Neural cell (in vitro differentiated cells): Measurements from ENCODE around the gene MYO18A. TPM values are rescaled to one million over a fixed set of nuclear protein-coding genes. Genes with fewer than 3 reads are reported as not detected.

Experiments used
- H2AFZ ChIP-seq: fragments of 200-600, 300-800 bp; sonication (generic), shearing (Covaris generic); 2 replicates; pipeline ENCODE4 v1.6.0; 2014; ENCODE audit warnings: low read depth, mild to moderate bottlenecking, antibody characterized with exemption, low read length, moderate library complexity
- H3F3A ChIP-seq: fragments of 200-600 bp; shearing (Covaris generic); 2 replicates; pipeline ENCODE4 v1.6.1; 2016; ENCODE audit warnings: mild to moderate bottlenecking, moderate library complexity, mixed read lengths, antibody characterized with exemption, low read length; ENCODE audit not compliant: insufficient read depth, poor library complexity, severe bottlenecking
- H3K27ac ChIP-seq: fragments of 200-600, 300-800 bp; sonication (generic), shearing (Covaris generic); 2 replicates; pipeline ENCODE4 v1.5.1; 2014; ENCODE audit warnings: mild to moderate bottlenecking, low read length, moderate library complexity
- H3K27me3 ChIP-seq: fragments of 300-800, 200-600 bp; sonication (generic), shearing (Covaris generic); 2 replicates; pipeline ENCODE4 v1.6.0; 2014; ENCODE audit warnings: mild to moderate bottlenecking, low read depth, low read length, moderate library complexity; ENCODE audit not compliant: insufficient read depth
- H3K36me3 ChIP-seq: fragments of 300-800, 200-600 bp; sonication (generic), shearing (Covaris generic); 2 replicates; pipeline ENCODE4 v1.5.1; 2014; ENCODE audit warnings: mild to moderate bottlenecking, antibody characterized with exemption, low read length, moderate library complexity; ENCODE audit not compliant: insufficient read depth
- H3K4me2 ChIP-seq: fragments of 300-800, 200-600 bp; sonication (generic), shearing (Covaris generic); 2 replicates; pipeline ENCODE4 v1.6.0; 2014; ENCODE audit warnings: mild to moderate bottlenecking, low read length
- H3K4me3 ChIP-seq: fragments of 300-800, 200-600 bp; sonication (generic), shearing (Covaris generic); 2 replicates; pipeline ENCODE4 v1.5.1; 2014; ENCODE audit warnings: mild to moderate bottlenecking, low read length, moderate library complexity
- H3K79me2 ChIP-seq: fragments of 200-600 bp; shearing (Covaris generic); replicated peaks from 2 replicates; pipeline ENCODE4 v1.6.0; 2014; ENCODE audit warnings: mild to moderate bottlenecking, low read length, moderate library complexity; ENCODE audit not compliant: insufficient read depth
- H3K9ac ChIP-seq: fragments of 300-800, 200-600 bp; sonication (generic), shearing (Covaris generic); 2 replicates; pipeline ENCODE4 v1.6.1; 2016; ENCODE audit warnings: mild to moderate bottlenecking, low read length, mixed read lengths
- H3K9me2 ChIP-seq: fragments of 200-600 bp; shearing (Covaris generic); 2 replicates; pipeline ENCODE4 v1.6.1; 2016; ENCODE audit warnings: mild to moderate bottlenecking, low read length, mixed read lengths; ENCODE audit not compliant: insufficient read depth
- H3K9me3 ChIP-seq: fragments of 200-600, 300-800 bp; sonication (generic), shearing (Covaris generic); 2 replicates; pipeline ENCODE4 v1.6.1; 2016; ENCODE audit warnings: mild to moderate bottlenecking, mixed run types, low read length, moderate library complexity, mixed read lengths
- H4K20me1 ChIP-seq: fragments of 200-600 bp; shearing (Covaris generic); 2 replicates; pipeline ENCODE4 v1.6.1; 2016; ENCODE audit warnings: mild to moderate bottlenecking, mixed run types; ENCODE audit not compliant: insufficient read depth
- CTCF ChIP-seq: fragments of 450-650 bp; IDR thresholded peaks from 2 replicates; pipeline ENCODE4 v1.5.1; 2014; ENCODE audit warnings: antibody characterized with exemption, mild to moderate bottlenecking, moderate library complexity; ENCODE audit not compliant: poor library complexity, severe bottlenecking
- EP300 ChIP-seq: fragments of 450-650 bp; conservative IDR thresholded peaks from 2 replicates; pipeline ENCODE4 v1.6.1; 2014; ENCODE audit warnings: antibody characterized with exemption, mild to moderate bottlenecking, moderate library complexity; ENCODE audit not compliant: poor library complexity, severe bottlenecking
- EZH2 ChIP-seq: fragments of 200-600, 300-800 bp; shearing (Covaris generic), sonication (generic); IDR thresholded peaks from 2 replicates; pipeline ENCODE4 v1.6.1; 2014; ENCODE audit warnings: antibody characterized with exemption, low read length, borderline replicate concordance, mild to moderate bottlenecking; ENCODE audit not compliant: insufficient read depth, poor library complexity, severe bottlenecking
- MXI1 ChIP-seq: fragments of 450-650 bp; conservative IDR thresholded peaks from 2 replicates; pipeline ENCODE4 v1.6.1; 2014; ENCODE audit warnings: antibody characterized with exemption, mild to moderate bottlenecking; ENCODE audit not compliant: poor library complexity, severe bottlenecking
- POLR2AphosphoS5 ChIP-seq: IDR thresholded peaks from 2 replicates; pipeline ENCODE4 v1.6.1; 2012
- RAD21 ChIP-seq: fragments of 450-650 bp; conservative IDR thresholded peaks from 2 replicates; pipeline ENCODE4 v1.6.1; 2014; ENCODE audit warnings: antibody characterized with exemption, mild to moderate bottlenecking, moderate library complexity
- REST ChIP-seq: IDR thresholded peaks from 2 replicates; pipeline ENCODE4 v1.6.1; 2012; ENCODE audit warnings: borderline replicate concordance
- SMC3 ChIP-seq: fragments of 450-650 bp; conservative IDR thresholded peaks from 2 replicates; pipeline ENCODE4 v1.6.1; 2014; ENCODE audit warnings: antibody characterized with exemption, mild to moderate bottlenecking, moderate library complexity; ENCODE audit not compliant: poor library complexity
- TAF1 ChIP-seq: IDR thresholded peaks from 2 replicates; pipeline ENCODE4 v1.6.1; 2012; ENCODE audit warnings: low read depth
- polyA plus RNA-seq: library from polyadenylated mRNA; depleted of rRNA; stranded (reverse); fragments of >200 nt; gene quantifications from 2 replicates; pipeline ENCODE4 v1.2.3, GENCODE V29; 2014

Gene MYO18A
- polyA plus RNA-seq, 1 donor from 2014 or later, result 21.6 TPM

GRCh38 chr17:29179232-29180033, 765 bp downstream of the MYO18A start:
- peak overlapping the region; percentile 88 for H2AFZ ChIP-seq

More at GRCh38 chr17:29179232-29180033, 765 bp downstream of the MYO18A start:
- Histone ChIP-seq H4K20me1 (no peaks in the 10 kb centered on the region), H3K9me3 (no peaks in the 10 kb centered on the region), H3F3A (no peaks in the 10 kb centered on the region), H3K79me2 (peaks cover 35% of the 10 kb centered on the region), H3K27me3 (no peaks in the 10 kb centered on the region), H3K9me2 (no peaks in the 10 kb centered on the region), H3K4me3 (peak overlapping the region; percentile 91), H3K36me3 (no peaks in the 10 kb centered on the region), H3K27ac (peak overlapping the region; percentile 84), H3K9ac (peak overlapping the region; percentile 93), H3K4me2 (peak overlapping the region; percentile 95)
- TF ChIP-seq SMC3 (no peak), EP300 (no peak), POLR2AphosphoS5 (peak; percentile 76), CTCF (no peak), TAF1 (no peak), REST (peak; percentile 62), RAD21 (no peak), EZH2 (no peak), MXI1 (peak; percentile 73)
